NCI-H1694 treated with DMSO at 0.1 percent for 48 hours (cell line): ENCODE data around the gene COG8.
A peak's percentile ranks its signal among the peaks of the same experiment; 100 is the strongest.
"Not testable (repeated sequence)": the region's sequence is repeated elsewhere in the genome, so short reads cannot be mapped to it uniquely, and the experiment has no call there.

Source experiments
- DNase-seq: peaks from one replicate; lab custom pipeline; 2025; lab: John Stamatoyannopoulos, UW

COG8 gene

DNA sequence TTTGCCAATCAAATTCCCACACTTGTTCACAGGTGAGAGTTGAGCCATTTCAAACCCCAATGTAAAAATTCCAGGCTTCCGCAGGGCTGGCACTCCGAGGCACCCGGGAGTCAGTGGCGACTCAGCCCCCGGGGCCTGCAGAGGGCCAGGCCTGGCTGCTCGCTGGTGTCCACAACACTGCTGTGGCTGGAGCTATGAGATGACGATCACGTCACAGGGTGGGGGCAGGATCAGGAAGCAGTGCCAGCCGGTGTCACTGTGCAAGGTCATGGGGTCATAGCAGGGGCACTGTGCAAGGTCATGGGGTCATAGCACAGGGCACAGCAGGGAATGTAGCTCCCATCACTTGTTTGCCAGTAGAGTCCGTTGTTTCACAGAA lies 20.5 kb downstream of the COG8 start:
- no peak for DNase-seq

DNA sequence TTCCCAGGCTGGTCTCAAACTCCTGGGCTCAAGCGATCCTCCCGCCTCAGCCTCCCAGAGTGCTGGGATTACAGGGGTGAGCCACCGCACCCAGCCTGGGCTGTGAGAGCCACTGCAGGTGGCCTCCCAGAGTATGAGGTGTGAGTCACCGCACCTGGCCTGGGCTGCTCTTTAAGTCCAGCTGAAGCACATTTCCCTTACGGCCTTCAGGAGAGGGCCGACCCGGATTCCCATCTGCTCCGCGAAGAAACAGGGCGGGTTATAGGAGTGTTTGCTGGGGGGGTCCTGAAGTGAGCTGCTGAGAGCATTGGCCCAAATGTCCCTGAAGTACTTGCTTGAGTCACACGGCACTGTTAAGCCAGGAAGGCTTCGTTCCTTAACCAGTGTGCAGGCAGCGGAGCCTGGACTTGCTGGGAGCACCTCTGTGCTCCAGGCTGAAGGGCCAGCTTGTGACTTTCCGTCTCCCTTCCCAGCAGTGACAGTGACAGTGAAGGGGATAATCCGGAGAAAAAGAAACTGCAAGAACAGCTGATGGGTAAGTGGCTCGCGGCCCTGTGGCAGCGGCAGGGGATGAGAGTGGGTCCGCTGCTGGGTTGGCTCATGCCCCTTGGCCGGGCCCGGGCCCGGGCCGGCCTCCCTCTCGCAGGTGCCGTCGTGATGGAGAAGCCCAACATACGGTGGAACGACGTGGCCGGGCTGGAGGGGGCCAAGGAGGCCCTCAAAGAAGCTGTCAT lies 21.0 kb downstream of the COG8 start:
- no peak for DNase-seq

- DNase-seq, result no peak
Measured at GRCh38 chr16:69316595-69317034, 22.7 kb downstream of the COG8 start.

DNA sequence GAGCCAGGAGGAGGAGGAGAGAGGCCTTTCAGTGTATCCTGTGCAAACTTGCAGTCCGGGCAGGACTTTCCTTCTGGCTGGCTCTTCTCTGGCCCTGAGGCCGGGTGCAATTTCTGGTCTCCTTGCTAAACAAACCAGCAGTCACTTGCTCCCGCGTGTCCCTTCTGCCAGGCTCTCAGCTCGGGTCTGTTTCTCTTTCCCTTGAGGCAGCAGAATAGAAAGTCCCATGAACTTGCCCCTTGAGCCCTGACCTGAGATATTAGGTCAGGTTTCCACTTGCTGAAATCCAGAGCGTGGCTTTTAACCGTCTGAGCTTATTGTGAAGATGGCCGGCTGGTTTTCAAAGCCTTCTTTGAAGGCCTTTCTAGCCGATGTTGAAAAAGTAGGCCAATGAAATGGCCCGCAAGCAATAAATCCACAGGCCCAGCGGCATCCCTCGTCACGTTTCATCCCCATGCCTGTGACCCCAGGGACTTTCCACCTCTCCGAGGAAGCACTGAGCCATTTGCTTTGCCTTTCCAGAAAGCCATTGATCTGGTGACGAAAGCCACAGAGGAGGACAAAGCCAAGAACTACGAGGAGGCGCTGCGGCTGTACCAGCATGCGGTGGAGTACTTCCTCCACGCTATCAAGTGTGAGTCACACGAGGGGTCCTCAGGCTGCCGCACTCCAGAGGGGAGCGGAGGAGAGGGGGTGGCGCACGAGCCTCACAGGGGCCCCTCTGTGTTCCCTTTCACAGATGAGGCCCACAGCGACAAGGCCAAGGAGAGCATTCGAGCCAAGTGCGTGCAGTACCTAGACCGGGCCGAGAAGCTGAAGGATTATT lies 23.7 kb downstream of the COG8 start:
- DNase-seq, result no peak

GRCh38 chr16:69314534-69314933 lies 24.8 kb downstream of the COG8 start:
- DNase-seq, result no peak

- DNase-seq, result peak; percentile 3
Measured at GRCh38 chr16:69313469-69313868, 25.9 kb downstream of the COG8 start.

DNA sequence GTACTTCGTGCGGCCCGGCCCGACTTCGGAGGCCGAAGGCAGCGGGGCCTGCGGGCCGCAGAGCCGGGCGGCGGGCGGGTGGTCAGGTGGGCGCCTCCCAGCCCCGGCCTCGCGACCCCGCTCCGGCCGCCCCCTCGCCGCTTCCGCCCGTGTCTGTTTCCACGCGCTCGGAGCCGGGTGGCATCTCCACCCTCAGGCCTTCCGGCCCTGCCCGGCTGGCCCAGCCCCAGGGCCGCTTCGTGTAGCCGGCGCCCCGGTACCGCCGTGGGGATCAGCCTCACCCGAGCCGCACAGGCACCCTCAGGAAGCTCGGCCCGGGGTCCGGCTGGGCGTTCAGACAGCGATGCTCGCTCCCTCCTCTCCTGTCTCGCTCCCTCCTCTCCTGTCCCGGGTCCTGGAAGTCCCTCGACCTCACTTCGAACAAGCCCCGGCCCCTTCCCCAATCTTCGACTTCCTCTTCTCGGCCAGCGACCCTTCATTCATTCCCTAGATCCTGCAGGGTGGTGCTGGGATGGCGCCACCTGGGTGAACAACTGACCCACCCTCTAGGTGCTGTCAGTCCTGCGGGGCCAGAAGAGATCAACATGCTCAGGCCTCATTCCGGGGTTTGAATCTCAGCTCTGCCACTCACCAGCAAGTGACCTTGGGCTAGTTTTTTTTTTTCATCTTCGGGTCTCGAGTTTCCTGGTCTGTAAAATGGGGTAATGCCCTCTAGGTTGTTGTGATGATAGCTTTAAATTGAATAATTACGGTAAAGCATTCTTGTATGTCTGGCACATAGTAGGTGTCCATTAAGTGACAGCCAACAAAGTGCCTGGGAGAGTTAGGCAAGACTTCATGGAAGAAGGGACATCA lies 27.6 kb downstream of the COG8 start:
- DNase-seq, result no peak

DNA sequence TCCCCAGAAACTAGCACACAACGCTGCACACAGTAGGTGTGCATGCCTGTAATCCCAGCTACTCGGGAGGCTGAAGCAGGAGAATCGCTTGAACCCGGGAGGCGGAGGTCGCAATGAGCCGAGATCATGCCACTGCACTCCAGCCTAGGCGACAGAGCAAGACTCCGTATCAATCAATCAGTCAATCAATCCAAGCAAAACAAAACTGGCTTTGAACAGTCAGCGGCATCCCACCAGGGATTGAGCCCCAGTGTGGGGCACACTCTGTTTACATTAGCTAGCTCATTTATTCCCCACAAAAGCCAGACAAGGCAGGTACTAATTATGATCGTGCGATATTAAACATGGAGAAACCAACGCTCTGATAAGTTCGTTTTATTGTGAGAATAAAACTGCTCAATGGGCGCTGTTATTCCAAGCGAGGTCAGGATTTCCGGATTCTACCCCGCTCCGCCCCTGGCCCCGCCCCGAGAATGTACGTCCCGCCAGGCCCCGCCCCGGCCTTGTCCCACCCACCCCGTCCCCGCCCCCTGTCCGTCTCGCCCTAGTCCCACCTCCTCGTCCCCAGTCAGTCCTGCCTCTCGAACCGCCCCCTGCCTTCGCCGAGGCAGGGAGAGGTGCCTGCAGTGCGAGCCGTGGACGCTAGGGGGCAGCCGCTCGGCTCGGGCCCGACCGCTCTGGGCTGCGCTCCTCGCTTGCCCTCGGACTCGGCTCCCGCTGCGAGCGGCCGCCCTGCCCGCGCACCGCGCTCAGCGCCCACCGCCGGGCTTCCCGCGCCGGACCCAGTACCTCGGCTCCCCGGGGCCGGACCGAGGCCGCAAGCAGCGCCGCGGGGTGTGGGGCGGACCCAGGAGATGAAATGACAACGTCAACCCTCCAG lies 28.5 kb downstream of the COG8 start, which contains the start of gene VPS4A:
TSS of gene VPS4A (plus strand) at position 698 of the 880 bp plus-strand sequence. CDS start at position 860, 162 bp downstream.
- DNase-seq, result peak; percentile 87

- DNase-seq, result no peak
Measured at GRCh38 chr16:69309316-69309715, 30.0 kb downstream of the COG8 start.

DNA sequence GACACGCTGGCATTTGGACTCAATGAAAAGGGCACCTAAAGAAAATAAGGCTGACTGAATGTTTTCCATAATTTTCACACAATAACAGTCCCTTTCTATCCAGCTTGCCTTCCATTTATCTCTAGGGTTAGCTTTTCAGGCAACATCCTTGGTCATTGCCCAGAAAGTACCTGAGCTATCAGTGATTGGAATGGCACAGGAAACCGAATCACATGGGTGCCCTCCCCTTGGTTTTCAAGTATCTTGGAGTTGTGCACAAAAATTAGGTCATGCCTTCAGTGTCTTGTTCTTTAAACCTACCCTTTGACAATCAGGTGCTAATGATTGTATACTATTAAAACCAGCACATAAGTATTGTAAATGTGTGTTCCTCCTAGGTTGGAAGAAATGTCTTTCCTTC lies 31.5 kb downstream of the COG8 start:
- DNase-seq, result no peak

GRCh38 chr16:69307091-69307490 lies 32.3 kb downstream of the COG8 start:
- no peak for DNase-seq

DNA sequence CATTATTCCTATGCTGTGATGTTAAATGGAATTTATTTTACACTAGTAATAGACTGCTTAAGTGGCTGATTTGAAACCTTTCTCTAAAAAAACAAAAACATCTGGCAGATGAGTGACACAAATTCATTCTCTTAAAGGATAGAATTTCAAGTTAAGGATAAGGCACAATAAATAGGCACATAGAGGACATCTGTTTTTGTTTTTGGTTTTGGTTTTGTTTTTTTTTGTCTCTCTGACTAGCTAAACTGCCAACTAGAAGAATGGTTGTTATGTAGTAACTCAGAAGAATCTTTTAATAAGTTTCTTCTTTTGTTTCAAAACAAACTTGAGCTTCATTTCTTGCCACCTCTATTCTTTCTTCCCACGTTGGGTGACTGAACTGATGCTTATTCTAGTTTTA lies 33.3 kb downstream of the COG8 start:
- DNase-seq, result peak; percentile 28

DNA sequence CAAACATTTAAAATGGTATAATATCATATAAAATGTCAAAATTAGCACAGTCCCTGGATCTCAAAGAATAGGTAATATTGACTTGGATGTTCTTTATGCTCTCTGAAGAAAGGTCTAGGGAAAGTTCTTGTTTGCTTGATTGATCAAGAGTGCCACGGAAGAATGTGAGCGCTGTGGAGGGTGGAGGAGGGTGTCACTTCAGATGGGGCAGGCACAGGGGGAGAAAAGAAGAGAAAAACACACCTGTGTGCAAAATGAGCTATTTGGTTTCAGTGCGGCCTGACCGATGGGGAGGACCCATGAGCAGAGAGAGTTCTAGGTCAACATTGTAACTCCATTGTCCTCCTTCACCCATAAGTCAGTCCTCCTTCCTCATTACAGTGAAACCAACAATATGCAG lies 37.1 kb downstream of the COG8 start:
- DNase-seq, result no peak

- no peak for DNase-seq
Measured at GRCh38 chr16:69301861-69302260, 37.5 kb downstream of the COG8 start.

DNA sequence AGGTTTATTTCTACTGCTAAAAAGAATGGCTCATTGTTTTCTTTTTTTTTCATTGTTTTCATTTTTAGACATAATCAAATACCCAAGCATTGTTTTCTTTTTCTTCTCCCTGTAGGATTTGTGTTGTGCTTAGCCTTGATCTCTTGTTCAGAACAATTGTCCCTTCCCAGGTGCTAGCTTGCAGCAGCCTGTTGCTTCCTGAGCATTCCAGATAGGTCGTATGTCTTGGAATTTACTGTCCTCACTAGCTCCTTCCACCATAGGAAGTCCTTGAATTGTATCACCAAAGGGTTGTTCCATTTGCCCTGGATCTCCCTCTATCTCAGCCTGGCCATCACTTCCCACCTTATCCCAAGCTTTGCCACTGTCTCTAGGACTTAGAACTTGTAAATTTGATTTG lies 38.2 kb downstream of the COG8 start:
- no peak for DNase-seq

DNA sequence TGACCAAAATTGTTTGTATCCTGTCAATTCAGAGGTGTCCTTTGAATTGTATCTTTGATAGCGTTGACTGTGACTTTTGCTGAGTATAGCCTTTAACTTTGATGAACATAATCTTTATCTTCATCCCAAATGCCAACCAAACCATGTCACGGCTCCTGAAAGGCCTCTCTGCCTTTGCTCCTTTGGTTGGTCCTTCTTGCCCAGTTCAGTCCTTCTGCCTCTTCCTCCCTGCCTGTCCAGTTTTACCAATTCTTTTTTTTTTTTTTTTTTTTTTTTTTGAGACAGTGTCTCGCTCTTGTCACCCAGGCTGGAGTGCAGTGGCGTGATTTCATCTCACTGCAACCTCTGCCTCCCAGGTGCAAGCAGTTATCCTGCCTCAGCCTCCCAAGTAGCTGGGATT lies 41.1 kb downstream of the COG8 start:
- no peak for DNase-seq

GRCh38 chr16:69296771-69297170 lies 42.6 kb downstream of the COG8 start:
- not testable (repeated sequence) for DNase-seq

DNA sequence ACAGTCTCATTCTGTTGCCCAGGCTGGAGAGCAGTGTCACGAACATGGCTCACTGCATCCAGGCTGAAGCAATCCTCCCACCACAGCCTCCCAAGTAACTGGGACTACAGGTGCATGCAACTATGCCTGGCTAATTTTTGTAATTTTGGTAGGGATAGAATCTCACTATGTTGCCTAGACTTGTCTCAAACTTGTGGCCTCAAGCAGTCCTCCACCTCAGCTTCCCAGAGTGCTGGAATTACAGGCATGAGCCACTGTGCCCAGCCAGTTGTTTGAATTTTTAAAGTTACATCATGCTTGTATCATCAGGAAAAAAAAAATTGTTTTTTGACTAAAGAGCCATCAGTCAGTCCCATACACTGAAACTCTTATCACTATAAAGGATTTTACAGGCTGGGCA lies 45.3 kb downstream of the COG8 start:
- DNase-seq, result no peak

DNA sequence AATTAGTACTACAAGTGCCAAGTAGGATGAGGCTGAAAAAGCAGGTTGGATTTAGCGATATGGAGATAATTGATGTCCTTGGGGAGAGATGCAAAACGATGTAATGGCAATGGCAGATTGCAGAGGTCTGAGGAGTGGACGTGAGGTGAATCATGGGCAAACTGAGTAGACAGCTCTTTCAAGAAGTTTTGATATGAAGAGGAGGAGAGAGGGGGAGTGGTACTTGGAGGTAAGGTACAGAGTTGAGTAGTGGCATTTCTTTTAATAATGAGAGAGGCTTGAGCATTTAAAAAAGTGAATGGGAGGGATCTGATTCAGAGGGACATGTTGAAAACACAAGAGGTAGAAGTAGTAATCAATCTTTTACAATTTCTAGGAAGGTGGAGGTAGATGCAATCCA lies 46.0 kb downstream of the COG8 start:
- no peak for DNase-seq

DNA sequence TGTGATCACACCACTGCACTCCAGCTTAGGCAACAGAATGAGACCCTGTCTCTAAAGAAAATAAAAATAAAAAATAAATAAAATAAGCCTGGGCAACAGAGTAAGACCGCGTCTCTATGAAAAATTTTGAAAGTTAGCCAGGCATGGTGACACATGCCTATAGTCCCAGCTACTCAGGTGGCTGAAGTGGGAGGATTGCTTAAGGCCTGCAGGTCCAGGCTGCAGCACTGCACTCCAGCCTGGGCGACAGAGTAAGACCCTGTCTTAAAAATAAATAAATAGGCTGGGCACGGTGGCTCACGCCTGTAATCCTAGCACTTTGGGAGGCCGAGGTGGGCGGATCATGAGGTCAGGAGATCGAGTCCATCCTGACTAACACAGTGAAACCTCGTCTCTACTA lies 47.7 kb downstream of the COG8 start:
- not testable (repeated sequence) for DNase-seq

DNA sequence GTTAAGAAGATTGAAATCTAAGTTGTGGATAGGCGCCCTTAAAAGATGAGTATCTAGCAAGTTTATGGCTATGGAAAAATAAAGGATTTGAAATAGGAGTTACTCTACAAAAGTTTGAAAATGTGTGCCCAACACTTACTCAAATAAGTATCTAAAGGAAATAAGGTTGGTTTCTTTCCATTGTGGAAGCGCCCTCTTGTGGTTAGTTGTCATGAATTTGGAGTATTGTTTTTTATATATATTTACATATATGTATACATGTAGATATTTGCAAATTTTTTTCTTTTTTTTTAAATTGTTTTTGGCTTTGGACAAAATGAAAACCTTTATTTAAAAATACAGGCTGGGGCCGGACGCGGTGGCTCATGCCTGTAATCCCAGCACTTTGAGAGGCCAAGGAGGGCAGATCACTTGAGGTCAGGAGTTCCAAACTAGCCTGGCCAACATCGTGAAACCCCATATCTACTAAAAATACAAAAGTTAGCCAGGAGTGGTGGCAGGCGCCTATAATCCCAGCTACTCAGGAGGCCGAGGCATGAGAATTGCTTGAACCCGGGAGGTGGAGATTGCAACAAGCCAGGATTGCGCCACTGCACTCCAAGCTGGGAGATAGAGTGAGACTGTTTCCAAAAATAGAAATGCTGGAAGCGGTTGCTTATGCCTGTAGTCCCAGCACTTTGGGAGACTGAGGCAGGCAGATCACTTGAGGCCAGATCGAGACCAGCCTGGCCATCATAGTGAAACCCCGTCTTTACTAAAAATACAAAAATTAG lies 52.2 kb downstream of the COG8 start:
- DNase-seq, result peak; percentile 7
